ENCODE data around the gene DGUOK.

DNA sequence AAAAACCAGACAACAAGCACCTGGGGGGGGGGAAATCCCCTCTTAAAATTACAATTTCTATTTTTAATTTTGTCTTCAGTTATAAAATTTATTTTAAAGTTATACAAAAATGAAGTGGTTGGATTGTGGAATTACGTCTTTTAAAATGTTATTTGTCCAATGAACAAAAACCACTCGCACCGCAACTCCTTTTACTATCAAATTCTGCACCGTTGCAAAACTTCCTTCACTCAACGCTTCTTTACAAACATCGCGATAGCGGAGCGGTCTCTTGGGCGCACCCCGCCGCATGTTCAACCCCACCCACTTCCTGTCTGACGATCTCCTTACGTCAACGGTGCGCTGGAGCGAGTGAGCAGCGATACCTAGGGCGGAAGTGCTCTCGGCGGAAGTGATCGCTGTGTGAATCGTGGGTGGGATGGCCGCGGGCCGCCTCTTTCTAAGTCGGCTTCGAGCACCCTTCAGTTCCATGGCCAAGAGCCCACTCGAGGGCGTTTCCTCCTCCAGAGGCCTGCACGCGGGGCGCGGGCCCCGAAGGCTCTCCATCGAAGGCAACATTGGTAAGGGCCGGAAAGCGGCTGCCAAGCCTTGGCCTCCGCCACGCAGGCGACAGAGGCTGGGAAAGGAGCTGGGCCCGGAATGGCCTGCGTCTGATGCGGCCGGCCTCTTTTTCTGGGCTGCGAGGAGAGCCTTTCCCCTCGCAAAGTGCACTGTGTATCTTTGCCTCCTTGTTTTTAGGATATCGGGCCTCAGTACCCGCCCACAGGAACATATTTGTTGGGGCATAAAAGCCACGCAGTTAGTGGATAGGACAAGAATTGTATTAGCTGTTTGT, at the start of gene DGUOK:
- TF ChIP-seq, protein P1, sequence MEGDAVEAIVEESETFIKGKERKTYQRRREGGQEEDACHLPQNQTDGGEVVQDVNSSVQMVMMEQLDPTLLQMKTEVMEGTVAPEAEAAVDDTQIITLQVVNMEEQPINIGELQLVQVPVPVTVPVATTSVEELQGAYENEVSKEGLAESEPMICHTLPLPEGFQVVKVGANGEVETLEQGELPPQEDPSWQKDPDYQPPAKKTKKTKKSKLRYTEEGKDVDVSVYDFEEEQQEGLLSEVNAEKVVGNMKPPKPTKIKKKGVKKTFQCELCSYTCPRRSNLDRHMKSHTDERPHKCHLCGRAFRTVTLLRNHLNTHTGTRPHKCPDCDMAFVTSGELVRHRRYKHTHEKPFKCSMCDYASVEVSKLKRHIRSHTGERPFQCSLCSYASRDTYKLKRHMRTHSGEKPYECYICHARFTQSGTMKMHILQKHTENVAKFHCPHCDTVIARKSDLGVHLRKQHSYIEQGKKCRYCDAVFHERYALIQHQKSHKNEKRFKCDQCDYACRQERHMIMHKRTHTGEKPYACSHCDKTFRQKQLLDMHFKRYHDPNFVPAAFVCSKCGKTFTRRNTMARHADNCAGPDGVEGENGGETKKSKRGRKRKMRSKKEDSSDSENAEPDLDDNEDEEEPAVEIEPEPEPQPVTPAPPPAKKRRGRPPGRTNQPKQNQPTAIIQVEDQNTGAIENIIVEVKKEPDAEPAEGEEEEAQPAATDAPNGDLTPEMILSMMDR (IDR thresholded peaks at IDR 0.05), result peak in 1 of 6 experiments; percentile 12
- peak; percentile 98 to 99 for TF ChIP-seq POLR2A (IDR thresholded peaks at IDR 0.05)
